Measurements from ENCODE around the gene MYZAP.

GRCh38 chr15:57561041-57561711 is 30.5 kb upstream of the MYZAP start:
- TF ChIP-seq CTCF (conservative IDR thresholded peaks at IDR 0.05; ENCODE audit: low read depth, low read length) (peak; percentile 81), POLR2A (IDR thresholded peaks at IDR 0.05; ENCODE audit: low read depth, low read length) (no peak)
